ENCODE results near the gene DUS4L. TPM values are rescaled to one million over a fixed set of nuclear protein-coding genes. Genes with fewer than 3 reads are reported as not detected.

Gene DUS4L
- total RNA-seq, 1 donor from 2014 or later = 19.6 TPM

GRCh38 chr7:107594961-107595737 is 31.4 kb downstream of the DUS4L start:
- Histone ChIP-seq H3K4me3 (ENCODE audit: low read depth, low read length) (no peak overlapping the region), H3K36me3 (ENCODE audit: control insufficient read depth, insufficient read depth, low read length) (no peaks in the 10 kb centered on the region), H3K27me3 (ENCODE audit: control insufficient read depth, insufficient read depth, low read length) (no peaks in the 10 kb centered on the region)
- peak; percentile 83 for DNase-seq (ENCODE audit: low read depth)
- TF ChIP-seq CTCF (IDR thresholded peaks at IDR 0.05; ENCODE audit: insufficient read depth, low read length, poor library complexity, severe bottlenecking) = no peak

- Histone ChIP-seq H3K36me3 (ENCODE audit: control insufficient read depth, insufficient read depth, low read length) (no peaks in the 10 kb centered on the region), H3K27me3 (ENCODE audit: control insufficient read depth, insufficient read depth, low read length) (no peaks in the 10 kb centered on the region), H3K4me3 (ENCODE audit: low read depth, low read length) (no peak overlapping the region)
- no peak for TF ChIP-seq CTCF (IDR thresholded peaks at IDR 0.05; ENCODE audit: insufficient read depth, low read length, poor library complexity, severe bottlenecking)
- DNase-seq (ENCODE audit: low read depth) = no peak
These were observed 33.3 kb downstream of the DUS4L start for GRCh38 chr7:107596881-107597581.

- no peak for TF ChIP-seq CTCF (IDR thresholded peaks at IDR 0.05; ENCODE audit: insufficient read depth, low read length, poor library complexity, severe bottlenecking)
- H3K27me3 ChIP-seq (ENCODE audit: control insufficient read depth, insufficient read depth, low read length) = no peaks in the 10 kb centered on the region
- H3K36me3 ChIP-seq (ENCODE audit: control insufficient read depth, insufficient read depth, low read length) = no peaks in the 10 kb centered on the region
- no peak overlapping the region for H3K4me3 ChIP-seq (ENCODE audit: low read depth, low read length)
- DNase-seq (ENCODE audit: low read depth) = no peak
These were observed 33.8 kb downstream of the DUS4L start for GRCh38 chr7:107597582-107597916.

- TF ChIP-seq CTCF (IDR thresholded peaks at IDR 0.05; ENCODE audit: insufficient read depth, low read length, poor library complexity, severe bottlenecking) = no peak
- no peak for DNase-seq (ENCODE audit: low read depth)
- no peaks in the 10 kb centered on the region for H3K36me3 ChIP-seq (ENCODE audit: control insufficient read depth, insufficient read depth, low read length)
- no peak overlapping the region for H3K4me3 ChIP-seq (ENCODE audit: low read depth, low read length)
- no peaks in the 10 kb centered on the region for H3K27me3 ChIP-seq (ENCODE audit: control insufficient read depth, insufficient read depth, low read length)
These were observed 34.2 kb downstream of the DUS4L start for GRCh38 chr7:107597953-107598352.

GRCh38 chr7:107599262-107599661 is 35.5 kb downstream of the DUS4L start:
- H3K36me3 ChIP-seq (ENCODE audit: control insufficient read depth, insufficient read depth, low read length) = no peaks in the 10 kb centered on the region
- no peak for TF ChIP-seq CTCF (IDR thresholded peaks at IDR 0.05; ENCODE audit: insufficient read depth, low read length, poor library complexity, severe bottlenecking)
- no peak for DNase-seq (ENCODE audit: low read depth)
- H3K27me3 ChIP-seq (ENCODE audit: control insufficient read depth, insufficient read depth, low read length) = no peaks in the 10 kb centered on the region
- H3K4me3 ChIP-seq (ENCODE audit: low read depth, low read length) = no peak overlapping the region

Data from kidney epithelial cell (primary cell).